GM23248 (cell line): ENCODE measurements around the gene TSPAN5.

ENCODE experiments used
- EZH2 ChIP-seq: fragments of 200-600 bp; sonication (generic); IDR thresholded peaks from 2 replicates; pipeline ENCODE4 v1.6.1; 2018; ENCODE audit warnings: antibody characterized with exemption, mild to moderate bottlenecking; ENCODE audit not compliant: insufficient read depth, poor library complexity, severe bottlenecking
- EZH2phosphoT487 ChIP-seq: fragments of 200-600 bp; sonication (generic); IDR thresholded peaks from 2 replicates; pipeline ENCODE4 v1.6.1; 2018; ENCODE audit warnings: antibody characterized with exemption, moderate library complexity, mild to moderate bottlenecking, low read depth; ENCODE audit not compliant: insufficient read depth

- no peak for TF ChIP-seq EZH2
- no peak for TF ChIP-seq EZH2phosphoT487
Observed at GRCh38 chr4:98505992-98506391, 152.4 kb downstream of the TSPAN5 start.
